ENCODE data around the gene GLOD5. TPM values are rescaled to one million over a fixed set of nuclear protein-coding genes. Genes with fewer than 3 reads are reported as not detected.

The GLOD5 gene
- total RNA-seq, 1 donor from 2014 or later = not detected

Other genes starting within 250 kb of the GLOD5 start
- gene EBP, start 239.9 kb upstream of the GLOD5 start, total RNA-seq = 19.8 and 203 TPM in 2 replicates
- 6.1 and 11.9 TPM in 2 replicates for gene TBC1D25, start 222.0 kb upstream of the GLOD5 start, total RNA-seq
- gene RBM3, start 187.3 kb upstream of the GLOD5 start, total RNA-seq = 41.2 and 293 TPM in 2 replicates
- gene WDR13, start 164.3 kb upstream of the GLOD5 start, total RNA-seq = 119 and 212 TPM in 2 replicates
- gene WAS, start 77.9 kb upstream of the GLOD5 start, total RNA-seq = 0.30 TPM in 1 of 2 replicates, not detected in the other
- 1.9 and 4.3 TPM in 2 replicates for gene SUV39H1, start 65.0 kb upstream of the GLOD5 start, total RNA-seq
- not detected in 2 replicates for gene GATA1, start 24.8 kb downstream of the GLOD5 start, total RNA-seq
- 36.3 and 54.4 TPM in 2 replicates for gene HDAC6, start 40.3 kb downstream of the GLOD5 start, total RNA-seq
- 0.20 TPM in 1 of 2 replicates, not detected in the other for gene ERAS, start 64.8 kb downstream of the GLOD5 start, total RNA-seq
- 2.6 and 3.6 TPM in 2 replicates for gene PCSK1N, start 73.9 kb downstream of the GLOD5 start, total RNA-seq
- 23.7 and 63.7 TPM in 2 replicates for gene TIMM17B, start 136.0 kb downstream of the GLOD5 start, total RNA-seq
- 46.8 and 60.3 TPM in 2 replicates for gene PQBP1, start 136.2 kb downstream of the GLOD5 start, total RNA-seq
- 24.8 and 34.1 TPM in 2 replicates for gene SLC35A2, start 149.9 kb downstream of the GLOD5 start, total RNA-seq
- gene PIM2, start 157.3 kb downstream of the GLOD5 start, total RNA-seq = 14.1 and 17.2 TPM in 2 replicates
- gene OTUD5, start 195.9 kb downstream of the GLOD5 start, total RNA-seq = 37.2 and 61.6 TPM in 2 replicates
- gene KCND1, start 210.1 kb downstream of the GLOD5 start, total RNA-seq = 7.1 and 14.0 TPM in 2 replicates
- gene GRIPAP1, start 240.5 kb downstream of the GLOD5 start, total RNA-seq = 29.0 and 40.7 TPM in 2 replicates

Data from renal cortical epithelial cell (primary cell).